ENCODE measurements around the gene PREP. TPM values are rescaled to one million over a fixed set of nuclear protein-coding genes. Genes with fewer than 3 reads are reported as not detected.
"Not testable (repeated sequence)": the region's sequence is repeated elsewhere in the genome, so short reads cannot be mapped to it uniquely, and the experiment has no call there.

Gene PREP
- total RNA-seq, 1 donor from 2014 or later, result 55.9 TPM

DNA sequence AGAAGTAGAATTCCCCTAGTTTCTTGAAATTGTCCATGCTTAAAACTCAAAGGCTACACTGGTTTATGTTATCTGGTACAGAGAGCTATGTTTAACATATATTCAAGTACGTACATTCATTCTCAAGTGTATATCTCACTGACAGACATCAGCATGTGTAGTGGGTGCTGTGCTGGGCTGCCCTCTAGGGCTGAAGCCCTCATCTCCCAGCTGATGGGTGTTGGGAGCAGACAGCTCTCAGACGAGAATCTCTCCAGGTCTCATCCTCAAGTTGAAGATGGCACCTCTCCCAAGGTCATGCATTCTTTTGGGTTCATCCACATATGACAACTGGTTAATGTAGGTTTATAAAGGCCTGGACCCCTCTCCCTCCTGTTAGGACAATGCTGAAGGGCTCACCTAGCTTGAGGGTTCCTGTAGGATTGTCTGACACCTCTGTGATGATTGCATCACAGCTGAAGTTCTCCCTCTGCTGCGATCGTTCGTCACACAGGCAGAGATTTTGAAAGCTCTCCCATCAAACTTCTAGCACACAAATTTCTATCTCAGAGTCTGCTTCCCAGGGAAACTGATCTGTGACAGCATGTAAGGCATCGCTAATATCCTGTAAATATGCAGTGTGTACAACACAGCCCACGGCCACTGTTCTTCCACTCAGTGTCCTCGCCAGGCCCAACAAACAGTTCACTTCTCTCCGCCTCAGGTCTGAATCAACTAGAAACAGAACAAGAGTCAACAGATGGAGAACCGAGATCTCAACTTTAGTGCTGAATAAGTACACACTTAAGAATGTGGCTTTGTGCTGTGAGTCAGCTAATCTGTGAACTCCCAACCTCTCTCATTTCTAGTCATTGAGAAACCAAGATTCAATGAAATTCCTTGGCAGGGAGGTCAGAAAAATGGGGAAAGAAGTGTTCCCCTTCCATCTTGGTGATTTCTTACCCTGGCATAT lies 43.2 kb downstream of the PREP start:
- DNase-seq (ENCODE audit: low spot score), result no peak
- Mint-ChIP-seq H3K4me1 (ENCODE audit: low read depth) (peaks cover 16% of the 10 kb centered on the region), H3K36me3 (ENCODE audit: low read depth) (peaks cover 42% of the 10 kb centered on the region), H3K27me3 (ENCODE audit: insufficient read depth) (no peaks in the 10 kb centered on the region), H3K9me3 (peaks cover 3% of the 10 kb centered on the region), H3K27ac (no peak overlapping the region), H3K4me3 (peak overlapping the region; percentile 29)
- intact Hi-C loops (cut with micrococcal nuclease), result loop anchor here (2.0 kb wide), 1 partner anchor 43 kb away; the partner anchor contains the start of gene PREP

DNA sequence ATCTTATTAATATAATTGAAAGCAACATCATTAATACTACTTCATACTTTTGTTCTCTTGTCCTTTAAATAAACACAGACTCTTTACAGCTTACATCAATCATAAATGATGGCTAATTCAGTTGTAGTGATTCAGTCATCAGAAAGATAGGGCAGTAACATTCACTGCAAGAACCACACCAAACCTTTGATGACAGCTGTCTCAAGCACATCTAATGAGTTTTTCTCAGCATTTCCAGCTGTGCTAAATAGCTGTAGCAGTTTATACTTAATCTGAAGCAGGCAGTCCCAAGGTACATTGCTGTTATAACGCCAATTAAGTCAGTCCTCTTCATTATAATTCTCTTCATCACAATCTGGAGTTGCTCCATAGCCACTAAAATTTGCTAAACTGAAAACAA lies 45.7 kb downstream of the PREP start:
- DNase-seq (ENCODE audit: low spot score), result no peak
- Mint-ChIP-seq H3K4me1 (ENCODE audit: low read depth) (peaks cover 6% of the 10 kb centered on the region), H3K9me3 (peaks cover 3% of the 10 kb centered on the region), H3K27ac (no peak overlapping the region), H3K27me3 (ENCODE audit: insufficient read depth) (no peaks in the 10 kb centered on the region), H3K4me3 (no peak overlapping the region), H3K36me3 (ENCODE audit: low read depth) (peaks cover 42% of the 10 kb centered on the region)
- intact Hi-C loops (cut with micrococcal nuclease), result no loop called here

DNA sequence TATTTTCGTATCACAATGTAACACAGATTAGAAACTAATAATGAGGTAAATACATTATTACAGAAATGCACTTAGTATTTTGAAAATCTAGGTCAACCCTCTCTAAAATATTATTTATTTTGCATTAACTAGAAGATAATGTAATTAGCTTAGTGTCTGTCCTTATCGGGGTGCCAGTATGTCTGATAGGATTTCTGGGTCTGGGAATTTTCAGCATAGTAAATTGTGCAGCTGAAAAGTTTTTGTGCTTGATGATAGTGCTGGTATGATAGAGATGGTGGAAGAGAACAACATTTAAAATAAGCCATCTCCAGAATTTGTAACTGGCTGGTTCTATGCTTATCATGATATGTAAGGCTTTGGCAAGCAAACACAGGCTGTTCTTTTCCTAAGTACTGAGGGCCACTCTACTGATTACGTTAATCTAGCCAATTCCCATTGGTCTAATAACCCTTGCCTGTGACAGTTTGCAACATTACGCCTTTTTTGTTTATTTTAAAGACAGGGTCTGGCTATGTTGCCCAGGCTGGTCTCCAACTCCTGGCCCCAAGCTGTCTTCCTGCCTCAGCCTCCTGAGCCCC lies 50.8 kb downstream of the PREP start:
- Mint-ChIP-seq H3K36me3 (ENCODE audit: low read depth) (peaks cover 40% of the 10 kb centered on the region), H3K27ac (no peak overlapping the region), H3K27me3 (ENCODE audit: insufficient read depth) (no peaks in the 10 kb centered on the region)

DNA sequence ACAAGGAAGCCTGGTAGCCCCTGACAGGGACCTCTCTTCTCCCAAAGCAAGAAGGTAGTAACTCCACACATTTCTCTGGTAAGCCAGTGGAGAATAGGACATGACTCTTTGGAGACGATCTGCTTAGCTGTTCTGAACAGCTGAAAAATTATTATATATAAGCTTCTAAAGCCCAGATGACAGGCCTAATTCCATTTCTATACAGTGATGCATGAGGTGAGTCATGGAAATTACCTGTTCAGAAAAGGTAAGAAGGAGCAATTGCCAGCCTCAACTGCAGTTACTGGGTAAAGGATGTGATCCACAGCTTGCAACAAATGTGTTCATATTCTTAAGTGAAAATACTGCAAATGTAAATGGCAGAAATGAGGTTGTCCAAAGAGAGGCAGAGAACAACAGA lies 54.0 kb downstream of the PREP start:
- H3K4me1 Mint-ChIP-seq (ENCODE audit: low read depth), result no peaks in the 10 kb centered on the region
- H3K36me3 Mint-ChIP-seq (ENCODE audit: low read depth), result peaks cover 32% of the 10 kb centered on the region
- H3K27ac Mint-ChIP-seq, result no peak overlapping the region
- no peaks in the 10 kb centered on the region for H3K9me3 Mint-ChIP-seq
- intact Hi-C loops (cut with micrococcal nuclease), result no loop called here
- DNase-seq (ENCODE audit: low spot score), result no peak
- H3K4me3 Mint-ChIP-seq, result no peak overlapping the region
- no peaks in the 10 kb centered on the region for H3K27me3 Mint-ChIP-seq (ENCODE audit: insufficient read depth)

More for the DNA sequence above, 50.8 kb downstream of the PREP start:
- no peak for DNase-seq (ENCODE audit: low spot score)
- intact Hi-C loops (cut with micrococcal nuclease), result no loop called here
- Mint-ChIP-seq H3K4me1 (ENCODE audit: low read depth) (no peaks in the 10 kb centered on the region), H3K4me3 (no peak overlapping the region), H3K9me3 (peaks cover 3% of the 10 kb centered on the region)

DNA sequence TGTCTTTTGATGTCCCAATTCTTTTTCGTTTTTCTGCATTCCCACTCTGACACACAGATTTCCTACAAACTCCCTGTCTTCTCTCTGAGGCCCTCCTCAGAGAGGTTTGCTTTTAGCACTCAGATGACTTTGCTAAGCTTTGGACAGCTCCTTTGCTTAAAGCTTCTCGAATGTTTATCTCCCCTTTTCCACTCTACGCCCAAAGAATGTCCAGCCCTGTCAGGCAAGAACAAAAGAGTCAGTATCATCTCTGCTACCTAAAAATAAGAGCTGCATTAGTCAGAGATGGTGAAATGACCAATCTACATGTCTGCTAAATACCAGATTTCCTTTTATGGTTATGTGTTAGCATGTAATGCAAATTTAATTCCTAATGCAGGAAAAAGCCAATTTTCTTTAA lies 56.8 kb downstream of the PREP start:
- H3K27ac Mint-ChIP-seq, result no peak overlapping the region
- H3K27me3 Mint-ChIP-seq (ENCODE audit: insufficient read depth), result no peaks in the 10 kb centered on the region
- intact Hi-C loops (cut with micrococcal nuclease), result no loop called here
- H3K4me3 Mint-ChIP-seq, result no peak overlapping the region
- H3K9me3 Mint-ChIP-seq, result no peaks in the 10 kb centered on the region
- no peak for DNase-seq (ENCODE audit: low spot score)
- no peaks in the 10 kb centered on the region for H3K4me1 Mint-ChIP-seq (ENCODE audit: low read depth)
- H3K36me3 Mint-ChIP-seq (ENCODE audit: low read depth), result peaks cover 32% of the 10 kb centered on the region

DNA sequence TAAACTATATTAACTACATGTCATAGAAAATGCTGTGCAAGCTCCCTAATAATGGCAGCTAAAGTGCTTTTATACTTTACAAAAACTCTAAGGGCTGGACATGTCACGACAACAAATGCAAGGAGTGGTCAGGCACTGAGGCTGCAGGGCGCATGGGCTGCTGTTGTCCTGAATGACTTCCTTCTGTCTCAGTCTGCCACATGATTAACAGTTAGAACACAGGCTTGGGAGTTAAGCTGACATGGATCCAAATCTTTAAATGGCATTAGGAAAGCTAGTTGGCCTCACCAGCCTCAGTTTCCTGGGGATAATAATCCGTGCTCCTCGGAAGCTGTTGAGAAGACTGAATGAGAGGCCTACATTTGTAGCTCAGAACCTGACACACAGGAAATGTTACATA lies 57.4 kb downstream of the PREP start:
- H3K36me3 Mint-ChIP-seq (ENCODE audit: low read depth), result peaks cover 33% of the 10 kb centered on the region
- intact Hi-C loops (cut with micrococcal nuclease), result no loop called here
- no peak overlapping the region for H3K27ac Mint-ChIP-seq
- H3K27me3 Mint-ChIP-seq (ENCODE audit: insufficient read depth), result no peaks in the 10 kb centered on the region
- H3K4me3 Mint-ChIP-seq, result no peak overlapping the region
- H3K4me1 Mint-ChIP-seq (ENCODE audit: low read depth), result no peaks in the 10 kb centered on the region
- no peaks in the 10 kb centered on the region for H3K9me3 Mint-ChIP-seq
- DNase-seq (ENCODE audit: low spot score), result no peak

DNA sequence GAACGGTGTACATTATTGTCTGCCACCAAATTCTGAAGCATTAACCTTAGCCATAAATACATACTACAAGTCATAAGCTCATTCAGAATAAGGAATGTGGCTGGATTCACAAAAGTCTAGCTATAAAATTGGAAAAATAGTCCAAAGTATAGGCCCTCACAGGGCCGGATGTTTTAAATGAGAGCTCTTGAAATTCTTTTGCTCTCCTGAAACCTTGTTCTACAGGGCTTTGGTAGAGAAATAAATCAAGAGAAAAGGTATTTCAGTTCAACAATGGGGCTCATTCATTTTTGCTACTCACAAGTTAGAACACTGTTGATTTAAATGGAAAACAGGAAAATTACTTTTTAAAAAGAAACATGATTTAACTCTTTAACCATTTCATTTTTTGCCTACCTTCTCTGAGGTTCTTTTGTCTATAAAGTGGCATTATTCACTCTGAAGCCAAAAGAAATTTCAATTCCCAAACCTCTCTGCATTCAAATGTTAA lies 58.0 kb downstream of the PREP start:
- Mint-ChIP-seq H3K27ac (no peak overlapping the region), H3K4me1 (ENCODE audit: low read depth) (no peaks in the 10 kb centered on the region), H3K4me3 (no peak overlapping the region), H3K27me3 (ENCODE audit: insufficient read depth) (no peaks in the 10 kb centered on the region), H3K36me3 (ENCODE audit: low read depth) (peaks cover 31% of the 10 kb centered on the region), H3K9me3 (no peaks in the 10 kb centered on the region)
- DNase-seq (ENCODE audit: low spot score), result no peak
- intact Hi-C loops (cut with micrococcal nuclease), result no loop called here

DNA sequence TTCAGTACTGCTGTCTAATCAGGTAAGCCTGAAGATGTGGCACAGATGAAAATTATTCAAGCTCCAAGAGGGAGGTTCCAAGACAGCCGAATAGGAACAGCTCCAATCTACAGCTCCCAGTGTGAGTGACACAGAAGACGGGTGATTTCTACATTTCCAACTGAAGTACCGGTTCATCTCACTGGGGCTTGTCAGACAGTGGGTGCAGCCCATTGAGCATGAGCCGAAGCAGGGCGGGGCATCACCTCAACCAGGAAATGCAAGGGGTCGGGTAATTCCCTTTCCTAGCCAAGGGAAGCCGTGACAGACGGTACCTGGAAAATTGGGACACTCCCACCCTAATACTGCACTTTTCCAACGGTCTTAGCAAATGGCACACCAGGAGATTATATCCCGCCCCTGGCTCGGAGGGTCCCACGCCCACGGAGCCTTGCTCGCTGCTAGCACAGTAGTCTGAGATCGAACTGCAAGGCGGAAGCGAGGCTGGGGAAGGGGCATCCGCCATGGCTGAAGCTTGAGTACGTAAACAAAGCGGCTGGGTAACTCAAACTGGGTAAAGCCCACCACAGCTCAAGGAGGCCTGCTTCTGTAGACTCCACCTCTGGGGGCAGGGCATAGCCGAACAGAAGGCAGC lies 64.4 kb downstream of the PREP start:
- H3K27me3 Mint-ChIP-seq (ENCODE audit: insufficient read depth); intact Hi-C loops (cut with micrococcal nuclease); H3K27ac Mint-ChIP-seq; H3K4me1 Mint-ChIP-seq (ENCODE audit: low read depth); H3K4me3 Mint-ChIP-seq; DNase-seq (ENCODE audit: low spot score); H3K9me3 Mint-ChIP-seq: not testable (repeated sequence)
- H3K36me3 Mint-ChIP-seq (ENCODE audit: low read depth), result peaks cover 27% of the 10 kb centered on the region

DNA sequence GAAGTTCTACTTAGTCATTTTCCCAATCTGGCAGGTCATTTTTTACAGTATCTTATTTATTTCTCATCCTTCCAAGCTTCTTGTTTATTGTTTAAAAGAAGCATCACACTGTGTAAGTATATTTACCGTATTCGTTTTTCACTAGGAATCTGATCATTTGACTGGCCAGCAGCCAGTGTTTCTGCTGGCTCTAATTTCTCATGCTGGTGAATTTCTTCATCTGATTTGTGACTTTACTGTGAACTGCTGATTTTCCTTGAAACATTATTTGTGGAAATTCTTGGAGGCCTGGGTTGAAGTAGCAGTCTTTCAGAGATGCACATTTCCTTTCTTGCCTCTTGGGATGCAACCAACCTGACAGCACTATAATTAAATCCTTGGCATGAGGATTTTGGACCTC lies 65.9 kb downstream of the PREP start:
- H3K4me3 Mint-ChIP-seq, result no peak overlapping the region
- H3K4me1 Mint-ChIP-seq (ENCODE audit: low read depth), result no peaks in the 10 kb centered on the region
- H3K9me3 Mint-ChIP-seq, result no peaks in the 10 kb centered on the region
- H3K27me3 Mint-ChIP-seq (ENCODE audit: insufficient read depth), result no peaks in the 10 kb centered on the region
- intact Hi-C loops (cut with micrococcal nuclease), result no loop called here
- H3K36me3 Mint-ChIP-seq (ENCODE audit: low read depth), result peaks cover 20% of the 10 kb centered on the region
- no peak overlapping the region for H3K27ac Mint-ChIP-seq
- no peak for DNase-seq (ENCODE audit: low spot score)

DNA sequence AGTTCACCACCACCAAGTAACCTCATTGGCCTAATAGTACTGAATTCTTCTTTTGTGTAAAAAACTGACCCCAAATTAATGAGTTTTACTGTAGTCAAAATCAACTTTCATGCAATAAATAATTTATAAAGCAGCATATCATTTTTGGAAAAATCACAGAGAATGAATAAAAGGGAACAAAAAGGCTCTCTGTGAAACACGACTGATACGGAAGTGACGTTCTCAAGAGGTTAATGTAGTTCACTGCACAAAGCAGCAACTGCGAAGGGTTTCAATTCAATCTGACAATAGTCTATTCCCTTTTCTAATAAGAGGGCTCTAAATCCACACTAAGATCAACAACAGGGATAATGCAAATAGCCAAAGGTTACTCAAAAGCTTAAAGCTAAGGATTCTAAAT lies 70.3 kb downstream of the PREP start:
- no peak for DNase-seq (ENCODE audit: low spot score)
- intact Hi-C loops (cut with micrococcal nuclease), result no loop called here
- no peaks in the 10 kb centered on the region for H3K9me3 Mint-ChIP-seq
- H3K27ac Mint-ChIP-seq, result no peak overlapping the region
- no peaks in the 10 kb centered on the region for H3K4me1 Mint-ChIP-seq (ENCODE audit: low read depth)
- H3K36me3 Mint-ChIP-seq (ENCODE audit: low read depth), result peaks cover 29% of the 10 kb centered on the region
- H3K4me3 Mint-ChIP-seq, result no peak overlapping the region
- no peaks in the 10 kb centered on the region for H3K27me3 Mint-ChIP-seq (ENCODE audit: insufficient read depth)

DNA sequence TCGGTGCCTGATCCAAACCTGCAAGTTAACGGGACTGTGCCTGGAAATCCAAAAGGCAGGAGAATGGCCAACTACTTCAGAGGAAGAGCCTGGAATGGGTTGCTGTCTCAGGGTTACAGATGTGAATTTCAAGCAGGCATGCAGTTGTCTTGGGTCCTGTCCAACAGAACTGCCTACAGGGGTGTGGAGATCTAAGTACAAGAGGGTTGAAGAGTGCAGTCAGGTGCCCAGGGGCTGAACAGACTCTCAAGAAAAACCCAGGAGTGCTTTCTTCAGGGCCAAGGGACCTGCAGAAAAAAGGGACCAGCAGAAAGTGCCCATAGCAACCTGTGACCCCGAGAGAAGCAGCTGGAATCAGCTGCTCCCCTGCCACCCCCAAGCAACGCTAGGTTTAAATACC lies 71.0 kb downstream of the PREP start:
- no peaks in the 10 kb centered on the region for H3K27me3 Mint-ChIP-seq (ENCODE audit: insufficient read depth)
- intact Hi-C loops (cut with micrococcal nuclease), result no loop called here
- no peak overlapping the region for H3K27ac Mint-ChIP-seq
- no peaks in the 10 kb centered on the region for H3K9me3 Mint-ChIP-seq
- no peaks in the 10 kb centered on the region for H3K4me1 Mint-ChIP-seq (ENCODE audit: low read depth)
- H3K36me3 Mint-ChIP-seq (ENCODE audit: low read depth), result peaks cover 28% of the 10 kb centered on the region
- no peak for DNase-seq (ENCODE audit: low spot score)
- H3K4me3 Mint-ChIP-seq, result no peak overlapping the region

DNA sequence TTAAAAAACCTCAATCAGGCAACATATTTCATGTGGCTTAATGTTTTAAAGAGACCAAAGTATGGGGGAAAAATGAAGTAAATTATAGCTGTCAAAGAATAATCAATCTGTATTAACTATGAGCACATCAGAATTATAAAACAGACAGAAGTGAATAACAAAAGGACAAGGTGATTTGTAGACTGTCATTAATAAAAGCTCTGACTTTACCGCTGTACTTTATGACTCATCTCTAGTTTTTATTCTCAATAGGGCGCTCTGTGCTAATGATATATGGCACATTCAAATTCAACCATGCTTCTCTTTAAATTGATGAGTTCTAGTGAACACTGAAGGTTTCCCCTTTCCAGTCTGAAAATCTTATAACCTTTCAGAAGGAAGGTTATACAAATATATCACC lies 72.0 kb downstream of the PREP start:
- no peak for DNase-seq (ENCODE audit: low spot score)
- intact Hi-C loops (cut with micrococcal nuclease), result no loop called here
- Mint-ChIP-seq H3K9me3 (no peaks in the 10 kb centered on the region), H3K36me3 (ENCODE audit: low read depth) (peaks cover 28% of the 10 kb centered on the region), H3K4me3 (no peak overlapping the region), H3K27ac (no peak overlapping the region), H3K4me1 (ENCODE audit: low read depth) (peaks cover 7% of the 10 kb centered on the region), H3K27me3 (ENCODE audit: insufficient read depth) (no peaks in the 10 kb centered on the region)

DNA sequence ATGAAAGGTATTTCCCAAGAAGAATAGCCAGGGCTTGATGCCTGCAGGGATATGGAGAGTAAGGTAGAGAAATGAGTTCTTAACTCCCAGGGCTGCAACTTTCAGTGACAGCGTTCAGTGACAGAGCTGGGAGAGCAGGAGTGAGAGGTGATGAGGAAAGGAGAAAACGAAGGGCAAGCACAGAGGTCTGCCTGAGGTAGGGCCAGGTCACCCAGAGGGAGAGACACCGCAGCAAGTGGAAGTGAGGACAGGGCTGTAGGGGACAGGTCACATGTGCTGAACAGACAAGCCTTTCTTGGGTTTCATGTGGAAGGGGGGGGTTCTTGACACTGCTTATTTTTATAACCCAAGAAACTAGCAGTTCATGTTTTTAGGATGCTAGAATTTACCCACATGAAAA lies 72.5 kb downstream of the PREP start:
- Mint-ChIP-seq H3K27me3 (ENCODE audit: insufficient read depth) (no peaks in the 10 kb centered on the region), H3K9me3 (no peaks in the 10 kb centered on the region), H3K4me1 (ENCODE audit: low read depth) (peaks cover 7% of the 10 kb centered on the region), H3K36me3 (ENCODE audit: low read depth) (peaks cover 30% of the 10 kb centered on the region), H3K27ac (no peak overlapping the region), H3K4me3 (no peak overlapping the region)
- intact Hi-C loops (cut with micrococcal nuclease), result no loop called here
- DNase-seq (ENCODE audit: low spot score), result no peak

Measured in activated T-helper 1 cell treated with anti-CD3 and anti-CD28 coated beads, Interleukin-12 subunit alpha, Interleukin-12 subunit beta, Interleukin-2, Interleukin-4 antibody, amounts not matched to agents 30 ng/mL and 10 ng/mL and 1 ng/mL, durations not matched to agents 14 hours and 24 hours and 36 hours (primary cell).